ENCODE data around the gene HOXD13.

DNA sequence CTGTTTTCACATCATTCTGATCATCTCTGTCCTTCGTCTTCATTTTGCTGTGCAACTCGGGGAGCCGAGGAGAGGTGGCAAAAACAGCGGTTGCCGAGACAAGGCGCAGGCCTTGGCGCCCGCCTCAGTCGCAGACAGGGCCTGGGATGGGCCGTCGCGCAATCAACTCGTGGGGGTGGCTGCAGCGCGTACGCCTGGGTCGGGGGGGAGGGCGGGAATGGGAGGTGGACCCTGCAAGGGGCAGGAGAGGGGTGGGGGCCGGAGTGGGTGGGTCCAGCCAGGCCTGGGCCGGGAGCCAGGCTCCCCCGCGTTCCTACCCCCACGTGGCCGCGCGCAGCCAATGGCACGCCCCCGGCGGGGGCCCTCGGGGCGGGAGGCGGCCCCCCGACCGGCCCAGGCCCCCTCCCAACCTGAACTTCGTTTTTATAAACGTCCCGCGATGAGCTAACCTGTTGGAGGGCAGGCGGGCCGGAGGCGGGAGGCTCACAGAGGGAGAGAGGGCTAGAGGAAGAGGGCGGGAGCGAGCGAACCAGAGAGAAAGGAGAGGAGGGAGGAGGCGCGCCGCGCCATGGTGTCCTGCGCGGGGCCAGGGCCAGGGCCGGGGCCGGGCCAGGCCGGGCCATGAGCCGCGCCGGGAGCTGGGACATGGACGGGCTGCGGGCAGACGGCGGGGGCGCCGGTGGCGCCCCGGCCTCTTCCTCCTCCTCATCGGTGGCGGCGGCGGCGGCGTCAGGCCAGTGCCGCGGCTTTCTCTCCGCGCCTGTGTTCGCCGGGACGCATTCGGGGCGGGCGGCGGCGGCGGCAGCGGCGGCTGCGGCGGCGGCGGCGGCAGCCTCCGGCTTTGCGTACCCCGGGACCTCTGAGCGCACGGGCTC lies at the start of gene HOXD13:
- TF ChIP-seq, protein P1, sequence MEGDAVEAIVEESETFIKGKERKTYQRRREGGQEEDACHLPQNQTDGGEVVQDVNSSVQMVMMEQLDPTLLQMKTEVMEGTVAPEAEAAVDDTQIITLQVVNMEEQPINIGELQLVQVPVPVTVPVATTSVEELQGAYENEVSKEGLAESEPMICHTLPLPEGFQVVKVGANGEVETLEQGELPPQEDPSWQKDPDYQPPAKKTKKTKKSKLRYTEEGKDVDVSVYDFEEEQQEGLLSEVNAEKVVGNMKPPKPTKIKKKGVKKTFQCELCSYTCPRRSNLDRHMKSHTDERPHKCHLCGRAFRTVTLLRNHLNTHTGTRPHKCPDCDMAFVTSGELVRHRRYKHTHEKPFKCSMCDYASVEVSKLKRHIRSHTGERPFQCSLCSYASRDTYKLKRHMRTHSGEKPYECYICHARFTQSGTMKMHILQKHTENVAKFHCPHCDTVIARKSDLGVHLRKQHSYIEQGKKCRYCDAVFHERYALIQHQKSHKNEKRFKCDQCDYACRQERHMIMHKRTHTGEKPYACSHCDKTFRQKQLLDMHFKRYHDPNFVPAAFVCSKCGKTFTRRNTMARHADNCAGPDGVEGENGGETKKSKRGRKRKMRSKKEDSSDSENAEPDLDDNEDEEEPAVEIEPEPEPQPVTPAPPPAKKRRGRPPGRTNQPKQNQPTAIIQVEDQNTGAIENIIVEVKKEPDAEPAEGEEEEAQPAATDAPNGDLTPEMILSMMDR (IDR thresholded peaks at IDR 0.05) = no peak
- no peak for TF ChIP-seq POLR2A (IDR thresholded peaks at IDR 0.05)

Data from thyroid gland (tissue), 4 donors.